GM19438 (cell line): ENCODE measurements around the gene RABGAP1L.
"Not testable (repeated sequence)": the region's sequence is repeated elsewhere in the genome, so short reads cannot be mapped to it uniquely, and the experiment has no call there.

Source experiments
- ATAC-seq: cut with Tn5 transposase; IDR thresholded peaks from one replicate; pipeline ENCODE4 v1.9.1; 2021; ENCODE audit warnings: low read depth; ENCODE audit not compliant: unreplicated experiment

The RABGAP1L gene

GRCh38 chr1:174693539-174693938 is 534.2 kb downstream of the RABGAP1L start:
- not testable (repeated sequence) for ATAC-seq

- no peak for ATAC-seq
Observed at GRCh38 chr1:174696026-174696821, 536.9 kb downstream of the RABGAP1L start.

GRCh38 chr1:174700314-174700713 is 541.0 kb downstream of the RABGAP1L start:
- ATAC-seq = no peak

- ATAC-seq = no peak
Observed at GRCh38 chr1:174700775-174701174, 541.5 kb downstream of the RABGAP1L start.

- ATAC-seq = no peak
Observed at GRCh38 chr1:174701565-174701964, 542.2 kb downstream of the RABGAP1L start.

- ATAC-seq = no peak
Observed at GRCh38 chr1:174702011-174702410, 542.7 kb downstream of the RABGAP1L start.

GRCh38 chr1:174703309-174703708 is 544.0 kb downstream of the RABGAP1L start:
- ATAC-seq = no peak

GRCh38 chr1:174704300-174704699 is 545.0 kb downstream of the RABGAP1L start:
- no peak for ATAC-seq

- no peak for ATAC-seq
Observed at GRCh38 chr1:174710868-174711845, 551.8 kb downstream of the RABGAP1L start.

- ATAC-seq = not testable (repeated sequence)
Observed at GRCh38 chr1:174711848-174712247, 552.5 kb downstream of the RABGAP1L start.

- no peak for ATAC-seq
Observed at GRCh38 chr1:174712541-174712940, 553.2 kb downstream of the RABGAP1L start.

- ATAC-seq = no peak
Observed at GRCh38 chr1:174713796-174714195, 554.5 kb downstream of the RABGAP1L start.

- no peak for ATAC-seq
Observed at GRCh38 chr1:174719194-174719593, 559.9 kb downstream of the RABGAP1L start.

GRCh38 chr1:174720618-174721017 is 561.3 kb downstream of the RABGAP1L start:
- no peak for ATAC-seq

- ATAC-seq = no peak
Observed at GRCh38 chr1:174721246-174721645, 561.9 kb downstream of the RABGAP1L start.

GRCh38 chr1:174723816-174724215 is 564.5 kb downstream of the RABGAP1L start:
- no peak for ATAC-seq

GRCh38 chr1:174724219-174724618 is 564.9 kb downstream of the RABGAP1L start:
- ATAC-seq = no peak

- ATAC-seq = no peak
Observed at GRCh38 chr1:174726167-174726879, 567.0 kb downstream of the RABGAP1L start.

GRCh38 chr1:174726880-174727585 is 567.7 kb downstream of the RABGAP1L start:
- no peak for ATAC-seq

- no peak for ATAC-seq
Observed at GRCh38 chr1:174734270-174734669, 575.0 kb downstream of the RABGAP1L start.
